ENCODE data around the gene IMMP2L. TPM values are rescaled to one million over a fixed set of nuclear protein-coding genes. Genes with fewer than 3 reads are reported as not detected.

IMMP2L gene
- total and polyA plus RNA-seq, 3 experiments from 2014 or later, result 13.7 to 23.5 (median 18.0) TPM

GRCh38 chr7:111210996-111211395 is 351.3 kb downstream of the IMMP2L start:
- Mint-ChIP-seq H3K4me3 (no peak overlapping the region), H3K27me3 (no peaks in the 10 kb centered on the region), H3K9me3 (no peaks in the 10 kb centered on the region), H3K4me1 (no peaks in the 10 kb centered on the region), H3K36me3 (peaks cover 8 to 16% (median 15%) of the 10 kb centered on the region in 3 donors), H3K27ac (no peak overlapping the region)
- ChIA-PET CTCF (no interaction called here), POLR2A (no interaction called here)
- Histone ChIP-seq H3K27me3 (ENCODE audit: insufficient read depth, low read length, poor library complexity, severe bottlenecking) (no peaks in the 10 kb centered on the region), H3K4me3 (ENCODE audit: low read length) (no peak overlapping the region), H3K27ac (ENCODE audit: low read depth, low read length) (no peak overlapping the region), H3K36me3 (ENCODE audit: insufficient read depth, low read length) (no peaks in the 10 kb centered on the region), H3K9me3 (ENCODE audit: low read length) (no peaks in the 10 kb centered on the region), H3K4me1 (ENCODE audit: insufficient read depth, low read length) (no peaks in the 10 kb centered on the region)
- no peak for DNase-seq

- Mint-ChIP-seq H3K27me3 (no peaks in the 10 kb centered on the region), H3K9me3 (no peaks in the 10 kb centered on the region), H3K4me1 (no peaks in the 10 kb centered on the region), H3K4me3 (no peak overlapping the region), H3K36me3 (peaks cover 8 to 16% (median 14%) of the 10 kb centered on the region in 3 donors), H3K27ac (peak overlapping the region in 1 of 8 donors; percentile 27)
- POLR2A ChIA-PET, result interaction anchor here (0.5 kb wide), 1 partner anchor 321 kb away, joined by 3 read pairs; no protein-coding TSS in a partner anchor
- Histone ChIP-seq H3K27ac (ENCODE audit: low read depth, low read length) (no peak overlapping the region), H3K36me3 (ENCODE audit: insufficient read depth, low read length) (no peaks in the 10 kb centered on the region), H3K9me3 (ENCODE audit: low read length) (no peaks in the 10 kb centered on the region), H3K4me3 (ENCODE audit: low read length) (no peak overlapping the region), H3K4me1 (ENCODE audit: insufficient read depth, low read length) (no peaks in the 10 kb centered on the region), H3K27me3 (ENCODE audit: insufficient read depth, low read length, poor library complexity, severe bottlenecking) (no peaks in the 10 kb centered on the region)
- CTCF ChIA-PET, result no interaction called here
- DNase-seq, result no peak
These were observed 352.2 kb downstream of the IMMP2L start for GRCh38 chr7:111210043-111210442.

- DNase-seq, result no peak
- Mint-ChIP-seq H3K4me3 (no peak overlapping the region), H3K27me3 (no peaks in the 10 kb centered on the region), H3K27ac (no peak overlapping the region), H3K9me3 (peaks cover 0 to 10% (median 5%) of the 10 kb centered on the region in 5 donors), H3K36me3 (peaks cover 9 to 20% (median 10%) of the 10 kb centered on the region in 3 donors), H3K4me1 (no peaks in the 10 kb centered on the region)
- CTCF ChIA-PET, result no interaction called here
- Histone ChIP-seq H3K4me3 (ENCODE audit: low read length) (no peak overlapping the region), H3K27ac (ENCODE audit: low read depth, low read length) (no peak overlapping the region), H3K9me3 (ENCODE audit: low read length) (no peaks in the 10 kb centered on the region), H3K27me3 (ENCODE audit: insufficient read depth, low read length, poor library complexity, severe bottlenecking) (no peaks in the 10 kb centered on the region), H3K36me3 (ENCODE audit: insufficient read depth, low read length) (no peaks in the 10 kb centered on the region), H3K4me1 (ENCODE audit: insufficient read depth, low read length) (no peaks in the 10 kb centered on the region)
- POLR2A ChIA-PET, result no interaction called here
These were observed 357.0 kb downstream of the IMMP2L start for GRCh38 chr7:111205251-111205650.

- POLR2A ChIA-PET, result no interaction called here
- Histone ChIP-seq H3K36me3 (ENCODE audit: insufficient read depth, low read length) (no peaks in the 10 kb centered on the region), H3K4me1 (ENCODE audit: insufficient read depth, low read length) (no peaks in the 10 kb centered on the region), H3K9me3 (ENCODE audit: low read length) (no peaks in the 10 kb centered on the region), H3K4me3 (ENCODE audit: low read length) (no peak overlapping the region), H3K27me3 (ENCODE audit: insufficient read depth, low read length, poor library complexity, severe bottlenecking) (no peaks in the 10 kb centered on the region), H3K27ac (ENCODE audit: low read depth, low read length) (no peak overlapping the region)
- no peaks in the 10 kb centered on the region for H3K27me3 Mint-ChIP-seq
- CTCF ChIA-PET, result no interaction called here
- DNase-seq, result no peak
- H3K4me1 Mint-ChIP-seq, result no peaks in the 10 kb centered on the region
- H3K36me3 Mint-ChIP-seq, result peaks cover 5 to 25% (median 7%) of the 10 kb centered on the region in 3 donors
- no peak overlapping the region for H3K27ac Mint-ChIP-seq
- H3K4me3 Mint-ChIP-seq, result no peak overlapping the region
- H3K9me3 Mint-ChIP-seq, result peaks cover 0 to 10% (median 5%) of the 10 kb centered on the region in 5 donors
These were observed 360.0 kb downstream of the IMMP2L start for GRCh38 chr7:111202321-111202720.

- H3K4me3 Mint-ChIP-seq, result no peak overlapping the region
These were observed 362.6 kb downstream of the IMMP2L start for GRCh38 chr7:111199643-111200042.

GRCh38 chr7:111198255-111198654 is 364.0 kb downstream of the IMMP2L start:
- Histone ChIP-seq H3K27ac (ENCODE audit: low read depth, low read length) (no peak overlapping the region), H3K4me3 (ENCODE audit: low read length) (no peak overlapping the region), H3K36me3 (ENCODE audit: insufficient read depth, low read length) (no peaks in the 10 kb centered on the region), H3K27me3 (ENCODE audit: insufficient read depth, low read length, poor library complexity, severe bottlenecking) (no peaks in the 10 kb centered on the region), H3K9me3 (ENCODE audit: low read length) (no peaks in the 10 kb centered on the region), H3K4me1 (ENCODE audit: insufficient read depth, low read length) (no peaks in the 10 kb centered on the region)
- H3K36me3 Mint-ChIP-seq, result peaks cover 6 to 34% (median 7%) of the 10 kb centered on the region in 3 donors
- CTCF ChIA-PET, result no interaction called here
- no peak overlapping the region for H3K27ac Mint-ChIP-seq
- POLR2A ChIA-PET, result no interaction called here
- no peaks in the 10 kb centered on the region for H3K27me3 Mint-ChIP-seq
- H3K4me3 Mint-ChIP-seq, result no peak overlapping the region
- DNase-seq, result no peak
- no peaks in the 10 kb centered on the region for H3K4me1 Mint-ChIP-seq
- peaks cover 0 to 10% (median 5%) of the 10 kb centered on the region in 5 donors for H3K9me3 Mint-ChIP-seq

More at GRCh38 chr7:111199643-111200042, 362.6 kb downstream of the IMMP2L start:
- ChIA-PET POLR2A (no interaction called here), CTCF (no interaction called here)
- H3K36me3 Mint-ChIP-seq, result peaks cover 7 to 32% (median 8%) of the 10 kb centered on the region in 3 donors
- H3K27ac ChIP-seq (ENCODE audit: low read depth, low read length), result no peak overlapping the region
- H3K4me1 Mint-ChIP-seq, result no peaks in the 10 kb centered on the region
- H3K4me1 ChIP-seq (ENCODE audit: insufficient read depth, low read length), result no peaks in the 10 kb centered on the region
- DNase-seq, result no peak
- no peaks in the 10 kb centered on the region for H3K27me3 Mint-ChIP-seq
- no peaks in the 10 kb centered on the region for H3K36me3 ChIP-seq (ENCODE audit: insufficient read depth, low read length)
- H3K4me3 ChIP-seq (ENCODE audit: low read length), result no peak overlapping the region
- no peak overlapping the region for H3K27ac Mint-ChIP-seq
- H3K27me3 ChIP-seq (ENCODE audit: insufficient read depth, low read length, poor library complexity, severe bottlenecking), result no peaks in the 10 kb centered on the region
- H3K9me3 Mint-ChIP-seq, result peaks cover 0 to 10% (median 5%) of the 10 kb centered on the region in 5 donors
- no peaks in the 10 kb centered on the region for H3K9me3 ChIP-seq (ENCODE audit: low read length)

- POLR2A ChIA-PET, result no interaction called here
- H3K27ac ChIP-seq (ENCODE audit: low read depth, low read length), result no peak overlapping the region
- Mint-ChIP-seq H3K9me3 (no peaks in the 10 kb centered on the region), H3K36me3 (peaks cover 1 to 31% (median 7%) of the 10 kb centered on the region in 3 donors), H3K4me3 (no peak overlapping the region), H3K4me1 (no peaks in the 10 kb centered on the region), H3K27me3 (no peaks in the 10 kb centered on the region), H3K27ac (no peak overlapping the region)
- H3K4me1 ChIP-seq (ENCODE audit: insufficient read depth, low read length), result no peaks in the 10 kb centered on the region
- H3K9me3 ChIP-seq (ENCODE audit: low read length), result no peaks in the 10 kb centered on the region
- DNase-seq, result no peak
- H3K27me3 ChIP-seq (ENCODE audit: insufficient read depth, low read length, poor library complexity, severe bottlenecking), result no peaks in the 10 kb centered on the region
- no peak overlapping the region for H3K4me3 ChIP-seq (ENCODE audit: low read length)
- CTCF ChIA-PET, result no interaction called here
- no peaks in the 10 kb centered on the region for H3K36me3 ChIP-seq (ENCODE audit: insufficient read depth, low read length)
These were observed 365.6 kb downstream of the IMMP2L start for GRCh38 chr7:111196655-111197054.

GRCh38 chr7:111192614-111193413 is 369.5 kb downstream of the IMMP2L start:
- Mint-ChIP-seq H3K27me3 (no peaks in the 10 kb centered on the region), H3K27ac (no peak overlapping the region), H3K4me1 (no peaks in the 10 kb centered on the region), H3K36me3 (peaks cover 1 to 38% (median 9%) of the 10 kb centered on the region in 3 donors), H3K9me3 (peaks cover 2 to 12% (median 8%) of the 10 kb centered on the region in 5 donors), H3K4me3 (no peak overlapping the region)
- no peaks in the 10 kb centered on the region for H3K9me3 ChIP-seq (ENCODE audit: low read length)
- H3K4me1 ChIP-seq (ENCODE audit: insufficient read depth, low read length), result no peaks in the 10 kb centered on the region
- H3K27me3 ChIP-seq (ENCODE audit: insufficient read depth, low read length, poor library complexity, severe bottlenecking), result no peaks in the 10 kb centered on the region
- H3K36me3 ChIP-seq (ENCODE audit: insufficient read depth, low read length), result no peaks in the 10 kb centered on the region
- ChIA-PET POLR2A (no interaction called here), CTCF (no interaction called here)
- no peak for DNase-seq
- no peak overlapping the region for H3K27ac ChIP-seq (ENCODE audit: low read depth, low read length)
- no peak overlapping the region for H3K4me3 ChIP-seq (ENCODE audit: low read length)
